ENCODE data around the gene GRIK2. TPM values are rescaled to one million over a fixed set of nuclear protein-coding genes. Genes with fewer than 3 reads are reported as not detected.

GRIK2 gene
- total and polyA plus RNA-seq, 2 donors (not counting 3 experiments of a cell fraction or from before 2014, with no cell fraction given), result not detected

DNA sequence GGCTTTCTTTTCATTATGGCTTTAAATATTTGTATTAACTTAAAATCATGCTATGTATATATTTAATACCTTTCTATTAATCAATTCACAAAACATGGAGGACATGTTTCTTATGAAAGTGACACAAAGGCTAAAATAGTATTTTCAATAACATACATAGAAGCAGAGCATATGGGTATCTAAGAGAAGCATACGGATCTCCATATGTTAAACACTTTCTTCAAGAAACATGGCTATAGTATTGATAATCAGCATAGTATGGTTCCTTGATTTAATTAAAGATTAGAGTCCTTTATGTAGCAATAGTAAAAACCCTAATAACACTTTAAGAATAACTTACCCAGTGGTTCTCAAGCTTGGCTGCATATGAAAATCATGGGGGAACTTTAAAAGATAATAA is 58.5 kb downstream of the GRIK2 start:
- Histone ChIP-seq H3K4me2 (ENCODE audit: insufficient read depth, low read length) (no peak overlapping the region), H3K9ac (replicated peaks; ENCODE audit: extremely low read depth, insufficient read depth, low read length) (no peak overlapping the region), H3K9me1 (replicated peaks; ENCODE audit: control insufficient read depth, extremely low read depth, insufficient read depth, low read length) (no peaks in the 10 kb centered on the region), H3K4me3 (replicated peaks in 1 of 3; ENCODE audit: insufficient read depth in 1 of 3, low read depth in 1 of 3, low read length in 3 of 3) (no peak overlapping the region), H3K36me3 (ENCODE audit: control insufficient read depth in 2 of 2, extremely low read depth in 1 of 2, insufficient read depth in 2 of 2, low read length in 2 of 2) (no peaks in the 10 kb centered on the region), H2AFZ (ENCODE audit: low read depth, low read length) (no peak overlapping the region), H3K4me1 (ENCODE audit: control insufficient read depth, extremely low read depth, insufficient read depth, low read length) (no peaks in the 10 kb centered on the region), H3K27me3 (ENCODE audit: control insufficient read depth in 2 of 2, insufficient read depth in 2 of 2, low read length in 2 of 2) (no peaks in the 10 kb centered on the region), H3K79me2 (ENCODE audit: control insufficient read depth, insufficient read depth, low read length) (no peaks in the 10 kb centered on the region), H4K20me1 (replicated peaks; ENCODE audit: control insufficient read depth, extremely low read depth, insufficient read depth, low read length) (no peaks in the 10 kb centered on the region), H3K27ac (ENCODE audit: insufficient read depth, low read depth, low read length) (no peak overlapping the region), H3K9me3 (replicated peaks; ENCODE audit: control insufficient read depth, insufficient read depth, low read length) (no peaks in the 10 kb centered on the region)
- no TSS peak for BruUV-seq (replicated peaks)
- intact Hi-C loops (cut with micrococcal nuclease), result no loop called here
- dilution Hi-C loops (cut with MboI; ENCODE audit: extremely low pct_ligation_motif_present, low sequenced_read_pairs), result no loop called here
- ChIA-PET POLR2A (no interaction called here), CTCF (no interaction called here)
- FAIRE-seq (no peak), DNase-seq (ENCODE audit: low read depth, low spot score) (no peak)
- TF ChIP-seq GATA2 (IDR thresholded peaks at IDR 0.05; ENCODE audit: insufficient read depth, insufficient read length, low read depth, low read length), result no peak
- TF ChIP-seq, protein P1, sequence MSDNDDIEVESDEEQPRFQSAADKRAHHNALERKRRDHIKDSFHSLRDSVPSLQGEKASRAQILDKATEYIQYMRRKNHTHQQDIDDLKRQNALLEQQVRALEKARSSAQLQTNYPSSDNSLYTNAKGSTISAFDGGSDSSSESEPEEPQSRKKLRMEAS (IDR thresholded peaks at IDR 0.05; ENCODE audit: insufficient read depth, insufficient read length), result no peak
- TF ChIP-seq FOS (IDR thresholded peaks at IDR 0.05; ENCODE audit: borderline replicate concordance, insufficient read depth, low read length), result no peak
- TF ChIP-seq POLR2A (IDR thresholded peaks at IDR 0.05; ENCODE audit: low read depth, low read length), result no peak
- TF ChIP-seq, protein P2, sequence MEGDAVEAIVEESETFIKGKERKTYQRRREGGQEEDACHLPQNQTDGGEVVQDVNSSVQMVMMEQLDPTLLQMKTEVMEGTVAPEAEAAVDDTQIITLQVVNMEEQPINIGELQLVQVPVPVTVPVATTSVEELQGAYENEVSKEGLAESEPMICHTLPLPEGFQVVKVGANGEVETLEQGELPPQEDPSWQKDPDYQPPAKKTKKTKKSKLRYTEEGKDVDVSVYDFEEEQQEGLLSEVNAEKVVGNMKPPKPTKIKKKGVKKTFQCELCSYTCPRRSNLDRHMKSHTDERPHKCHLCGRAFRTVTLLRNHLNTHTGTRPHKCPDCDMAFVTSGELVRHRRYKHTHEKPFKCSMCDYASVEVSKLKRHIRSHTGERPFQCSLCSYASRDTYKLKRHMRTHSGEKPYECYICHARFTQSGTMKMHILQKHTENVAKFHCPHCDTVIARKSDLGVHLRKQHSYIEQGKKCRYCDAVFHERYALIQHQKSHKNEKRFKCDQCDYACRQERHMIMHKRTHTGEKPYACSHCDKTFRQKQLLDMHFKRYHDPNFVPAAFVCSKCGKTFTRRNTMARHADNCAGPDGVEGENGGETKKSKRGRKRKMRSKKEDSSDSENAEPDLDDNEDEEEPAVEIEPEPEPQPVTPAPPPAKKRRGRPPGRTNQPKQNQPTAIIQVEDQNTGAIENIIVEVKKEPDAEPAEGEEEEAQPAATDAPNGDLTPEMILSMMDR (IDR thresholded peaks at IDR 0.05; ENCODE audit: extremely low read depth in 1 of 2, insufficient read depth in 1 of 2, low read depth in 1 of 2, low read length in 2 of 2), result no peak
- TF ChIP-seq JUN (IDR thresholded peaks at IDR 0.05; ENCODE audit: borderline replicate concordance, insufficient read depth, insufficient read length, low read depth), result no peak
- TF ChIP-seq POLR2AphosphoS5 (IDR thresholded peaks at IDR 0.05; ENCODE audit: insufficient read depth, low read depth, low read length), result no peak
- no peak for TF ChIP-seq MYC (IDR thresholded peaks at IDR 0.05; ENCODE audit: low read depth, low read length)
- TF ChIP-seq EZH2 (IDR thresholded peaks at IDR 0.05; ENCODE audit: borderline replicate concordance, low read depth, low read length, severe bottlenecking), result no peak

Data from endothelial cell of umbilical vein (primary cell).